Measurements from ENCODE around the gene LRP1B.

Gene LRP1B

DNA sequence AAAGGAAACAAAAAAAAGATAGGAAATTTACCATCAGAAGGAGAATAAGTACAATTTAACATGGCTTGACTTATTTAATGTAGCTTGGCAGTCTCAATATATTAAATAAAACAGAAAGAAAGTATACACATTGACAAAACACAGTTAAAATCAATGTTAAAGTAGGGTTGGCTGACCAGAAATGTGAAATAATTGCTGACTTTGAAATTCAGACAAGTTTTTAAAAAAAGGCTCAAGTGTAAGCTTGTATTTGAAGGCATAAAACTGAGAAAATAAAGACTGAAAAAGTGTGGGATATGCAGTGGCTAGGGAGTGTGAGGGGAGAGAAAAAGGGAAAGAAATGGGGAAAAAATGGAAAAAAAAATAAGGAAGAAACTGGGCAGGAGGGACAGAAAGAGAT, 665.8 kb downstream of the LRP1B start:
- H3K79me2 ChIP-seq (ENCODE audit: insufficient read depth, low read depth), result no peaks in the 10 kb centered on the region
- TF ChIP-seq, protein P1, sequence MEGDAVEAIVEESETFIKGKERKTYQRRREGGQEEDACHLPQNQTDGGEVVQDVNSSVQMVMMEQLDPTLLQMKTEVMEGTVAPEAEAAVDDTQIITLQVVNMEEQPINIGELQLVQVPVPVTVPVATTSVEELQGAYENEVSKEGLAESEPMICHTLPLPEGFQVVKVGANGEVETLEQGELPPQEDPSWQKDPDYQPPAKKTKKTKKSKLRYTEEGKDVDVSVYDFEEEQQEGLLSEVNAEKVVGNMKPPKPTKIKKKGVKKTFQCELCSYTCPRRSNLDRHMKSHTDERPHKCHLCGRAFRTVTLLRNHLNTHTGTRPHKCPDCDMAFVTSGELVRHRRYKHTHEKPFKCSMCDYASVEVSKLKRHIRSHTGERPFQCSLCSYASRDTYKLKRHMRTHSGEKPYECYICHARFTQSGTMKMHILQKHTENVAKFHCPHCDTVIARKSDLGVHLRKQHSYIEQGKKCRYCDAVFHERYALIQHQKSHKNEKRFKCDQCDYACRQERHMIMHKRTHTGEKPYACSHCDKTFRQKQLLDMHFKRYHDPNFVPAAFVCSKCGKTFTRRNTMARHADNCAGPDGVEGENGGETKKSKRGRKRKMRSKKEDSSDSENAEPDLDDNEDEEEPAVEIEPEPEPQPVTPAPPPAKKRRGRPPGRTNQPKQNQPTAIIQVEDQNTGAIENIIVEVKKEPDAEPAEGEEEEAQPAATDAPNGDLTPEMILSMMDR (conservative IDR thresholded peaks at IDR 0.05; ENCODE audit: low read depth, low read length), result no peak
- no peak overlapping the region for H3K27ac ChIP-seq
- H3K4me2 ChIP-seq, result no peak overlapping the region
- H3K4me3 ChIP-seq (IDR thresholded peaks at IDR 0.05; ENCODE audit: insufficient read depth, low read depth, low read length), result no peak overlapping the region
- no peaks in the 10 kb centered on the region for H3K4me1 ChIP-seq (ENCODE audit: low read depth, poor library complexity, severe bottlenecking)
- H3K9ac ChIP-seq, result no peak overlapping the region
- H3K36me3 ChIP-seq (ENCODE audit: insufficient read depth), result no peaks in the 10 kb centered on the region
- H3K27me3 ChIP-seq (ENCODE audit: insufficient read depth, low read depth), result no peaks in the 10 kb centered on the region
- no peaks in the 10 kb centered on the region for H4K20me1 ChIP-seq (ENCODE audit: insufficient read depth)
- H2AFZ ChIP-seq (ENCODE audit: low read depth), result no peak overlapping the region

DNA sequence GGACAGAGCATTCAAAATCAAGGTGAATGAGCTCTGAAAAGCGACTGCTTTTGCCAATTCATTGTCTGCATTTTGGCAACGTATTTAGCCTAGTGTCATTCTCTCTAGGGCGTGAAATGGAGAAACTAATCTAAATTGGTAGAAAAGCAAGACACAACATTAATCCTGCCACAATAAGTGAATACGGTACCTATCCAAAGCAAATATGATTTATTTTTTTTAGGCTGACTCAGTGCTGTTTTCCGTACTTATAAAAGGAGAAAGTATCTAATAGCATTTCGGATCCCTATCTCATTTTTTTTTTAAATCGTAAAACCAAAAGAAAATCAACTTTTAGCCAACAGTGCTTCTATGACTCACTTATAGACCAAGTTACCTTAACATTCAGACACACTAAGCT, 672.5 kb downstream of the LRP1B start:
- TF ChIP-seq, protein P1 (conservative IDR thresholded peaks at IDR 0.05; ENCODE audit: low read depth, low read length), result no peak
- H3K27me3 ChIP-seq (ENCODE audit: insufficient read depth, low read depth), result no peaks in the 10 kb centered on the region
- H4K20me1 ChIP-seq (ENCODE audit: insufficient read depth), result no peaks in the 10 kb centered on the region
- no peaks in the 10 kb centered on the region for H3K4me1 ChIP-seq (ENCODE audit: low read depth, poor library complexity, severe bottlenecking)
- no peak overlapping the region for H3K4me3 ChIP-seq (IDR thresholded peaks at IDR 0.05; ENCODE audit: insufficient read depth, low read depth, low read length)
- no peak overlapping the region for H3K27ac ChIP-seq
- H3K36me3 ChIP-seq (ENCODE audit: insufficient read depth), result no peaks in the 10 kb centered on the region
- H2AFZ ChIP-seq (ENCODE audit: low read depth), result no peak overlapping the region
- no peak overlapping the region for H3K9ac ChIP-seq
- no peaks in the 10 kb centered on the region for H3K79me2 ChIP-seq (ENCODE audit: insufficient read depth, low read depth)
- H3K4me2 ChIP-seq, result no peak overlapping the region

DNA sequence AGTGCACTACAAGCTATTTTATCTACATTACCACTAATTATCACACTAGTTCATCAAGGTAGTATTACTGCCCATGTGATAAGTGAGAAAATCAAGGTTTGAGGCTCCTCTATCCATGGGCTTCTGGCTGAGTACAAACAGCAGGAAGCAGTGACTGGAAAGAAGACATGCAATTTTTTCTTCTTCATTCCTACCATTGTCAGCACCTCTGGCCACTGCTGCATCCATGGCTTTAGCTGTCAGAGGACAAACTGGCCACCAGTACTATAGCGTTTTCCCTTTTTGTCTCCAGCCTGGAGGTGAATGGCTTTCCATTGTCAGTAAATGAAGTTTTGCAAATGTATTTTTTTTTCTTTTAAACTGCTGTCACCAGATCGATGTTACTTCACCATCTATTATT, 674.9 kb downstream of the LRP1B start:
- H2AFZ ChIP-seq (ENCODE audit: low read depth), result no peak overlapping the region
- no peaks in the 10 kb centered on the region for H3K27me3 ChIP-seq (ENCODE audit: insufficient read depth, low read depth)
- H3K9ac ChIP-seq, result no peak overlapping the region
- no peaks in the 10 kb centered on the region for H4K20me1 ChIP-seq (ENCODE audit: insufficient read depth)
- H3K4me1 ChIP-seq (ENCODE audit: low read depth, poor library complexity, severe bottlenecking), result no peaks in the 10 kb centered on the region
- H3K4me2 ChIP-seq, result no peak overlapping the region
- TF ChIP-seq, protein P1 (conservative IDR thresholded peaks at IDR 0.05; ENCODE audit: low read depth, low read length), result no peak
- no peaks in the 10 kb centered on the region for H3K36me3 ChIP-seq (ENCODE audit: insufficient read depth)
- no peak overlapping the region for H3K4me3 ChIP-seq (IDR thresholded peaks at IDR 0.05; ENCODE audit: insufficient read depth, low read depth, low read length)
- no peaks in the 10 kb centered on the region for H3K79me2 ChIP-seq (ENCODE audit: insufficient read depth, low read depth)
- no peak overlapping the region for H3K27ac ChIP-seq

DNA sequence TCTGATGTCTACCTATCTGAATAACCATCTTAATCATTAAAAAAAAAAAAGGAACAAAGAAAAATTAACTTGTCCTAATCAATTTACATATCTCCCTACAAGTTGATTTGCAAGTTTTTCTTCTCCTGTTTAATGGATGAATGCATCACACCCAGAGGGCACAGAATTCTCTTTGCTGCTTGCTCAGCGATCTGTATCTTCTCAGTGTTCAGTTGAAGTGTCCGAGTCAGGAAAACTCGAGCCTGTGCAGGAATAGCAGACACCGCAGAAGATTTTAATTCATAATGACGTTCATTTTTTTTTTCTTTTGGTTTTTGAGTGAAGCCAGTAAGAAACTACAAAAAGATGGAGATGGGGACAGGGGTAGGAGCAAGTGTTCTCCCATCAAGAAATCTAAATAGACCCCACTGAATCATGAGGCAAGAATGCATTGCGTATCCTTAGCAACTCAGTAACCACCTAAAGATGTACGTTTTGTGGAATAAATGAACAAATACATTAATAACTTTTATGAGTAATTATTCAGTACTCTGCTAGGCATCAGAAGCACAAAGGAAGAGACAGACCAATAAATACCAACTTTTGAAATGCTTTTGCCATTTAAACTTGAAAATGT, 675.5 kb downstream of the LRP1B start:
- Histone ChIP-seq H3K79me2 (ENCODE audit: insufficient read depth, low read depth) (no peaks in the 10 kb centered on the region), H3K27me3 (ENCODE audit: insufficient read depth, low read depth) (no peaks in the 10 kb centered on the region), H3K36me3 (ENCODE audit: insufficient read depth) (no peaks in the 10 kb centered on the region), H3K4me3 (IDR thresholded peaks at IDR 0.05; ENCODE audit: insufficient read depth, low read depth, low read length) (no peak overlapping the region), H3K27ac (no peak overlapping the region), H3K4me1 (ENCODE audit: low read depth, poor library complexity, severe bottlenecking) (no peaks in the 10 kb centered on the region), H3K4me2 (no peak overlapping the region), H4K20me1 (ENCODE audit: insufficient read depth) (no peaks in the 10 kb centered on the region), H2AFZ (ENCODE audit: low read depth) (no peak overlapping the region), H3K9ac (no peak overlapping the region)
- TF ChIP-seq, protein P1 (conservative IDR thresholded peaks at IDR 0.05; ENCODE audit: low read depth, low read length), result no peak

Data from KMS-11 (cell line).